OCI-LY3 (cell line): ENCODE data around the gene COL4A1.

Experiments used
- CTCF ChIP-seq: fragments of 200-600, 300-600 bp; sonication (generic); IDR thresholded peaks from 2 replicates; pipeline ENCODE4 v1.5.1; 2014; ENCODE audit warnings: antibody characterized with exemption, low read length, low read depth
- EZH2phosphoT487 ChIP-seq: fragments of 200-600 bp; shearing (Covaris generic); IDR thresholded peaks from 2 replicates; pipeline ENCODE4 v1.6.1; 2018; ENCODE audit warnings: antibody characterized with exemption, mixed run types, low read depth

GRCh38 chr13:110261166-110262081, 45.5 kb downstream of the COL4A1 start:
- no peak for TF ChIP-seq CTCF
- no peak for TF ChIP-seq EZH2phosphoT487
